ENCODE measurements around the gene IFFO2.

GRCh38 chr1:18907917-18908845 lies 48.3 kb downstream of the IFFO2 start:
- no peak for TF ChIP-seq SUZ12 (IDR thresholded peaks at IDR 0.05; ENCODE audit: extremely low read depth, insufficient read depth, insufficient read length)
- TF ChIP-seq ZNF274 (IDR thresholded peaks at IDR 0.05; ENCODE audit: low read depth, low read length): no peak
